ENCODE results near the gene POU2F2.

GRCh38 chr19:42086770-42087550 lies 45.3 kb downstream of the POU2F2 start:
- TF ChIP-seq CTCF (IDR thresholded peaks at IDR 0.05 in 8 of 11, conservative IDR thresholded peaks at IDR 0.05 in 3 of 11) (no peak), POLR2A (IDR thresholded peaks at IDR 0.05) (no peak)
